Measurements from ENCODE around the gene SDK2.

DNA sequence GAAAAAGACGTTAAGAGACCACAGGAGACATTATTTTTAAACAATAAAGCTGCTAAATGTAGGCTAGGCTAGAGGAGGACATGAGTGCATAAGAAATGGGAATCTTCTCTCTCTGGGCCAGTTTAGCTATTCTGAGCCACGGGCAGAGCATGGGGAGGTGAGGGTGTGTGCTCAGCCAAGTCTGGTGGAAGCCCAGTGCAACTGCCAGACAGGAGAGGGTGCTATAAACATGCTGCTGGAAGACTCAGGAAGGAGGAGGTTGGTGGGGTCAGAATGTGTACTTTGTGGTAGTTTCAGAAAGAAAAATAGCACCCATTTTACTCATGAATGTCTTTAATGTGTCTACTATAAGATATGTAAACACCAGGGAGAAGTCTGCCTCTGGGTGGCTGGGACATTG lies 5.9 kb upstream of the SDK2 start:
- TF ChIP-seq, protein P1, sequence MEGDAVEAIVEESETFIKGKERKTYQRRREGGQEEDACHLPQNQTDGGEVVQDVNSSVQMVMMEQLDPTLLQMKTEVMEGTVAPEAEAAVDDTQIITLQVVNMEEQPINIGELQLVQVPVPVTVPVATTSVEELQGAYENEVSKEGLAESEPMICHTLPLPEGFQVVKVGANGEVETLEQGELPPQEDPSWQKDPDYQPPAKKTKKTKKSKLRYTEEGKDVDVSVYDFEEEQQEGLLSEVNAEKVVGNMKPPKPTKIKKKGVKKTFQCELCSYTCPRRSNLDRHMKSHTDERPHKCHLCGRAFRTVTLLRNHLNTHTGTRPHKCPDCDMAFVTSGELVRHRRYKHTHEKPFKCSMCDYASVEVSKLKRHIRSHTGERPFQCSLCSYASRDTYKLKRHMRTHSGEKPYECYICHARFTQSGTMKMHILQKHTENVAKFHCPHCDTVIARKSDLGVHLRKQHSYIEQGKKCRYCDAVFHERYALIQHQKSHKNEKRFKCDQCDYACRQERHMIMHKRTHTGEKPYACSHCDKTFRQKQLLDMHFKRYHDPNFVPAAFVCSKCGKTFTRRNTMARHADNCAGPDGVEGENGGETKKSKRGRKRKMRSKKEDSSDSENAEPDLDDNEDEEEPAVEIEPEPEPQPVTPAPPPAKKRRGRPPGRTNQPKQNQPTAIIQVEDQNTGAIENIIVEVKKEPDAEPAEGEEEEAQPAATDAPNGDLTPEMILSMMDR (IDR thresholded peaks at IDR 0.05; ENCODE audit: insufficient read depth, low read length), result peak; percentile 57
- no peak for TF ChIP-seq POLR2AphosphoS5 (IDR thresholded peaks at IDR 0.05; ENCODE audit: low read depth)
- TF ChIP-seq, protein P2, sequence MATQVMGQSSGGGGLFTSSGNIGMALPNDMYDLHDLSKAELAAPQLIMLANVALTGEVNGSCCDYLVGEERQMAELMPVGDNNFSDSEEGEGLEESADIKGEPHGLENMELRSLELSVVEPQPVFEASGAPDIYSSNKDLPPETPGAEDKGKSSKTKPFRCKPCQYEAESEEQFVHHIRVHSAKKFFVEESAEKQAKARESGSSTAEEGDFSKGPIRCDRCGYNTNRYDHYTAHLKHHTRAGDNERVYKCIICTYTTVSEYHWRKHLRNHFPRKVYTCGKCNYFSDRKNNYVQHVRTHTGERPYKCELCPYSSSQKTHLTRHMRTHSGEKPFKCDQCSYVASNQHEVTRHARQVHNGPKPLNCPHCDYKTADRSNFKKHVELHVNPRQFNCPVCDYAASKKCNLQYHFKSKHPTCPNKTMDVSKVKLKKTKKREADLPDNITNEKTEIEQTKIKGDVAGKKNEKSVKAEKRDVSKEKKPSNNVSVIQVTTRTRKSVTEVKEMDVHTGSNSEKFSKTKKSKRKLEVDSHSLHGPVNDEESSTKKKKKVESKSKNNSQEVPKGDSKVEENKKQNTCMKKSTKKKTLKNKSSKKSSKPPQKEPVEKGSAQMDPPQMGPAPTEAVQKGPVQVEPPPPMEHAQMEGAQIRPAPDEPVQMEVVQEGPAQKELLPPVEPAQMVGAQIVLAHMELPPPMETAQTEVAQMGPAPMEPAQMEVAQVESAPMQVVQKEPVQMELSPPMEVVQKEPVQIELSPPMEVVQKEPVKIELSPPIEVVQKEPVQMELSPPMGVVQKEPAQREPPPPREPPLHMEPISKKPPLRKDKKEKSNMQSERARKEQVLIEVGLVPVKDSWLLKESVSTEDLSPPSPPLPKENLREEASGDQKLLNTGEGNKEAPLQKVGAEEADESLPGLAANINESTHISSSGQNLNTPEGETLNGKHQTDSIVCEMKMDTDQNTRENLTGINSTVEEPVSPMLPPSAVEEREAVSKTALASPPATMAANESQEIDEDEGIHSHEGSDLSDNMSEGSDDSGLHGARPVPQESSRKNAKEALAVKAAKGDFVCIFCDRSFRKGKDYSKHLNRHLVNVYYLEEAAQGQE (IDR thresholded peaks at IDR 0.05; ENCODE audit: insufficient replicate concordance, low read depth), result no peak
